K562 (cell line): ENCODE results near the gene PMVK. TPM values are rescaled to one million over a fixed set of nuclear protein-coding genes. Genes with fewer than 3 reads are reported as not detected.
A peak's percentile ranks its signal among the peaks of the same experiment; 100 is the strongest.

Source experiments
- AFF4 ChIP-seq: sonication (generic); formaldehyde crosslinking; IDR thresholded peaks from 2 replicates; pipeline ENCODE4 v1.8.0; 2023; ENCODE audit warnings: mild to moderate bottlenecking, missing genetic modification reagents
- GTF3C2 ChIP-seq: IDR thresholded peaks from 3 replicates; pipeline ENCODE4 v1.6.1; 2011; ENCODE audit warnings: borderline replicate concordance, mild to moderate bottlenecking, moderate library complexity; ENCODE audit not compliant: insufficient read length; ENCODE audit errors: extremely low read depth
- HOMEZ ChIP-seq: fragments of 250-450 bp; sonication (Bioruptor Pico); IDR thresholded peaks from 2 replicates; pipeline ENCODE4 v1.4.0; 2020; ENCODE audit warnings: mild to moderate bottlenecking, moderate library complexity
- NELFE ChIP-seq: IDR thresholded peaks from 2 replicates; pipeline ENCODE4 v1.6.1; 2011; ENCODE audit warnings: mild to moderate bottlenecking; ENCODE audit not compliant: insufficient read depth, insufficient read length
- PKNOX1 ChIP-seq: fragments of 450-650 bp; IDR thresholded peaks from 2 replicates; pipeline ENCODE4 v1.6.1; 2016
- RBM25 ChIP-seq: fragments of 200-400 bp; formaldehyde crosslinking; IDR thresholded peaks from 2 replicates; pipeline ENCODE4 v1.6.1; 2018; ENCODE audit warnings: low read length, low read depth, moderate library complexity; ENCODE audit not compliant: severe bottlenecking
- SIN3A ChIP-seq, 2 experiments: fragments of 150-350 bp in 1 of 2; IDR thresholded peaks; 2 replicates each; pipeline ENCODE4 v1.6.1; 2011 to 2016; ENCODE audit warnings: borderline replicate concordance in 2 of 2, low read depth in 2 of 2, low read length in 2 of 2, mild to moderate bottlenecking in 2 of 2, moderate library complexity in 2 of 2; ENCODE audit not compliant: control insufficient read depth in 1 of 2
- SP2 ChIP-seq: IDR thresholded peaks from 2 replicates; pipeline ENCODE4 v1.6.1; 2011; ENCODE audit warnings: mild to moderate bottlenecking, low read depth, low read length, moderate library complexity; ENCODE audit not compliant: poor library complexity, severe bottlenecking; ENCODE audit errors: extremely low read depth
- THRB ChIP-seq: fragments of 450-650 bp; formaldehyde crosslinking; conservative IDR thresholded peaks from 2 replicates; pipeline ENCODE4 v1.4.0; 2022; ENCODE audit warnings: mild to moderate bottlenecking, missing genetic modification characterization
- YY1 ChIP-seq, 3 experiments: IDR thresholded peaks; 2 replicates each; pipeline ENCODE4 v1.6.1; 2011; ENCODE audit warnings: low read length in 2 of 3, mild to moderate bottlenecking in 2 of 3, moderate library complexity in 2 of 3, borderline replicate concordance in 1 of 3, control low read depth in 1 of 3, low read depth in 1 of 3; ENCODE audit not compliant: insufficient read depth in 3 of 3, insufficient replicate concordance in 2 of 3, control insufficient read depth in 1 of 3, insufficient read length in 1 of 3; ENCODE audit errors: extremely low read depth in 1 of 3
- ZKSCAN1 ChIP-seq: fragments of 150-350 bp; IDR thresholded peaks from 2 replicates; pipeline ENCODE4 v1.6.1; 2016; ENCODE audit warnings: low read depth, low read length
- ZNF282 ChIP-seq: sonication (generic); formaldehyde crosslinking; IDR thresholded peaks from 2 replicates; pipeline ENCODE4 v1.8.1; 2023; ENCODE audit warnings: missing genetic modification reagents
- ZNF507 ChIP-seq: conservative IDR thresholded peaks from 2 replicates; pipeline ENCODE4 v1.6.1; 2017; ENCODE audit warnings: missing genetic modification characterization, missing compliant biosample characterization
- polyA plus RNA-seq, 8 experiments: library from polyadenylated mRNA; depleted of rRNA in 4 of 8; stranded (reverse) in 5 of 8; unstranded in 3 of 8; fragments of >200 nt; fragmentation: Nextera tagmentation in 2 of 8; fragmentation: Illumina TruSeq in 1 of 8; extraction: Ambion mirVana in 2 of 8; extraction: Trizol in 1 of 8; gene quantifications; 2 replicates each; pipeline versions ENCODE4 v1.2.1 to v1.2.3, GENCODE V29; 2011 to 2014; ENCODE audit warnings: inconsistent platforms in 1 of 8, missing spikeins in 1 of 8
- total RNA-seq, 7 experiments: library from RNA; depleted of rRNA in 6 of 7; stranded (reverse); fragments of >200 nt in 6 of 7; fragmentation: Illumina TruSeq in 2 of 7; extraction: Trizol in 2 of 7; gene quantifications; 2 replicates each; pipeline versions ENCODE4 v1.2.1 to v1.2.3, GENCODE V29; 2011 to 2021; ENCODE audit warnings: low replicate concordance in 1 of 7

PMVK gene
- total and polyA plus RNA-seq, 9 of the 15 experiments (the other 6 are each of a cell fraction or from before 2014, with no cell fraction given), result 1.1 to 15.3 (median 6.3) TPM

- no peak for TF ChIP-seq THRB
- TF ChIP-seq SP2, result no peak
- no peak for TF ChIP-seq AFF4 (CRISPR knock-in tag)
- peak in 1 of 2 experiments; percentile 10; a peak in 2 of 4 replicates for TF ChIP-seq SIN3A (IDR thresholded peaks at IDR 0.05; ENCODE audit: borderline replicate concordance in 2 of 2, control insufficient read depth in 1 of 2, low read depth in 2 of 2, low read length in 2 of 2)
- TF ChIP-seq YY1 (IDR thresholded peaks at IDR 0.05; ENCODE audit: borderline replicate concordance in 1 of 3, control insufficient read depth in 1 of 3, extremely low read depth in 1 of 3, insufficient read depth in 3 of 3, insufficient read length in 1 of 3, insufficient replicate concordance in 2 of 3, low read depth in 1 of 3, low read length in 2 of 3), result no peak
- TF ChIP-seq NELFE, result no peak
- TF ChIP-seq GTF3C2, result no peak
- no peak for TF ChIP-seq HOMEZ
- TF ChIP-seq ZNF507 (tag), result no peak
- TF ChIP-seq ZKSCAN1, result no peak
- TF ChIP-seq RBM25, result no peak
- peak; percentile 93 for TF ChIP-seq PKNOX1
- TF ChIP-seq ZNF282, result no peak
Observed at GRCh38 chr1:154937085-154937987, 817 bp upstream of the PMVK start (continued).
